ENCODE data around the gene USP4.

- TF ChIP-seq POLR2A (IDR thresholded peaks at IDR 0.05) (no peak), CTCF (IDR thresholded peaks at IDR 0.05) (no peak)
Measured at GRCh38 chr3:49253512-49253911, 86.3 kb downstream of the USP4 start.
